Posterior vena cava (tissue), 2 donors: Measurements from ENCODE around the gene GATC. TPM values are rescaled to one million over a fixed set of nuclear protein-coding genes. Genes with fewer than 3 reads are reported as not detected.
"Not testable (repeated sequence)": the region's sequence is repeated elsewhere in the genome, so short reads cannot be mapped to it uniquely, and the experiment has no call there.

Experiments used
- DNase-seq: peaks from one replicate; pipeline ENCODE4 v3.0.0-alpha.2; 2020; ENCODE audit warnings: low spot score
- intact Hi-C, 2 donors: fragments of 100-400 bp; cut with DNase I; formaldehyde crosslinking; loops; one replicate each; pipeline versions ENCODE4 v1.14.1 to v1.14.2; 2022 to 2023
- total RNA-seq, 2 donors: library from RNA; stranded (reverse); fragmentation: NEBNext Ultra II Directional; extraction: Animal tissue kit (Norgen Biotek cat#: 25700); gene quantifications; one replicate each; pipeline ENCODE4 v1.2.1, GENCODE V29; 2021
- donor health status: DM: yes; HTN: yes; CAD: no.
- donor health status: DM: yes; HTN: yes; CAD: no.

Gene GATC
- total RNA-seq, 2 donors from 2014 or later: 11.7 to 16.2 TPM

DNA sequence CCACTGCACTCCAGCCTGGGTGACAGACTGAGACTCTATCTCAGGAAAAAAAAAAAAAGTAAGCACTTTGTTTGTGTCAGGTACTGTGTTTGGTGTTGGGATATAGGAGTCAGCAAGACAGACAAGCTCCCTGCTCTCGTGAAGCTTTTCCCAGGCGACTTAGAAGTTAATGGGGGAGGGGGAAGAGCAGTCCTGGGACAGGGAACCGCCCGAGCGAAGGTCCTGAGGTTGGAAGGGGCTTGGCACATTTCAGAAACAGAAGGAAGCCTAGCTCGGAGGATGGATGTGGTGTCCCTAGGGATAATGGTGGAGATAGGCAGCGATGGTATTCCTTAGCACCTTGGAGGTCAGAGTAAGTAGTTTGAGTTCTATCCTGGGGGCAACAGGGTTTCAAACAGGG, 16.9 kb upstream of the GATC start:
- no peak for DNase-seq
- intact Hi-C loops: loop anchor here in 1 of 2 donors (5.0 kb wide), 1 partner anchor 72 kb away; no protein-coding TSS in a partner anchor

GRCh38 chr12:120432772-120433525, 13.3 kb upstream of the GATC start:
- intact Hi-C loops: no loop called here
- DNase-seq: no peak

DNA sequence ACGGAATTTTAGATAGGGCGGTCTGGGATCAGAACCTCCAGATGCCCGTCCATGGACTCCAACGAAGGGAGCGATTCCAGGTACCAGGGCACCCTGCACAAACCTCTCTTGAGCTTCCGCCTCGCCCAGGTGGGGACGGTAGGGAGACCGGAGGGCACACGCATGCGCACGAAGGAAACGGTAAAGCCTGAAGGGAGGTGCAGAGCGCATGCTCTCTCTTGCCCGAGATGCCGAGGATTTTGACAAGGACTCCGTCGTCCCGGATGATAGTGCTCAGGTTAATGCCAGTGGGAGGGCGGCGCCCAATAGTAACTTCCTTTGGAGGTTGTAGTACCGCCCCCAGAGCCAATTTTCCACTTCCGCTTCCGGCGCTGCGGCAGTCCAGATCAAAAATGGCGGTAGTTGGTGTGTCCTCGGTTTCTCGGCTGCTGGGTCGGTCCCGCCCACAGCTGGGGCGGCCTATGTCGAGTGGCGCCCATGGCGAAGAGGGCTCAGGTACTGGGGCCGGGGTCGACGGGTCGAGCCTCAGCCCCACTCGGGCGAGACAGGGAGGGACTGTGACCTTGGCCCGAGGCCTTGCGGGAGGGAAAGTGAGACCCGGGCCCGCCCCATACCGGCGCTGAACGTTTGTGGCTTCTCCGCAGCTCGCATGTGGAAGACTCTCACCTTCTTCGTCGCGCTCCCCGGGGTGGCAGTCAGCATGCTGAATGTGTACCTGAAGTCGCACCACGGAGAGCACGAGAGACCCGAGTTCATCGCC, 8.3 kb upstream of the GATC start, which contains the start of gene COX6A1:
COX6A1 (plus strand) TSS at position 379 of the 760 bp plus-strand sequence; CDS start at position 393, 14 bp downstream.
- peak; percentile 98 for DNase-seq
- intact Hi-C loops: no loop called here

DNA sequence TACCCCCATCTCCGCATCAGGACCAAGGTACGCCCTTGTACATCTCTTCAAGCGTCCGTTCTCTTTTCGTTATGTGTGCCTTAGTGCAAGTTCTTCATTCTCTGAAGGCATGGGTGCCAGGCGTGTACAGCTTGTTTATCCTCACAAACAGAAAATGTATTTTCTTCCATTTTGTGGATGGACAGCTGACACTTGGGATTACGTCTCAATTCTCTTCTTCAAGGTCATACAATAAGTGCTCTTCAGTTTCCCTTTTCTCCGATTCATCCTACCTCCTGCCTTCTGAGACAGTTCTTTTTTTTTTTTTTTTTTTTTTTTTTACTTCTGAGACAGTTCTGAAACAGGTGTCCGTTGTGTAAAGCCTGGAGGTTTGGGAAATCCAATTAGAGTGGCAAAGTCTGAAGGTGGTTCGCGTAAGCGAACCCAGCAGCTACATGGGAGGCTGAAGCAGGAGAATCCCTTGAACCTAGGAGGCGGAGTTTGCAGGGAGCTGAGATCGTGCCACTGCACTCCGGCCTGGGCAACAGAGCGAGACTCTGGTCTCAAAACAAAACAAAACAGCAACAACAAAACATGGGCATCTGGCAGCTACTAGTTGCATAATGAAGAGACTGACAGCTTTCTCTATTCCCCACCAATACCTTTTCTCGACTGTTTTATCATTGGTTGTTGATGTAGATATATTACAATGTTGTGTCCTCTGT, 7.6 kb upstream of the GATC start:
- no peak for DNase-seq
- intact Hi-C loops: no loop called here

DNA sequence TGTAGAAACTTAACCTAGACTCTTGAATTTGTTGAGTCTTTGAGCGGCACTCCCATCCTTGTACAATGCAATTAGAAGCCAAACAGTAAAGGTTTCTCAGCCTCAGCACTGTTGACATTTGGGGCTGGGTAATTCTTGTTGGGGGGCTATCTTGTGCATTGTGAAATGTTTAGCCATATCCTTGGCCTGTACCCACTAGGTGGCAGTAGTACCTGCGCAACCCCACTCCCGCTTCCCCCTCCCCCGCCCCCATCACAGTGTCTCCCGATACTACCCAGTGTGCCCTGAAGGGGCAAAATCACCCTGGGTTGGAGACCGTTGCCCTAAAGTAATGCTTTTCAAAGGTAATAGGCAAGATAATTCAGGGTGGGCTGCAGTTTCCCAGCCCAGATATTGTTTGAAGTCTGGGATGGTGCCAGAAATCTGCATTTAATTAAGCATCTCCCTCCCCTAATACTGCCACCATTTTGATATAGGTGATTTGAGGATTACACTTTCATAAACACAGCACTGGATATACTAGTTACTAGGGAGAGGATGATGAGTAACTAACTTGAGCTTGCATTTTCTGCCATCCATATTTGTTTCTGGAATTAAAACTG, 6.5 kb upstream of the GATC start:
- DNase-seq: no peak
- intact Hi-C loops: no loop called here

DNA sequence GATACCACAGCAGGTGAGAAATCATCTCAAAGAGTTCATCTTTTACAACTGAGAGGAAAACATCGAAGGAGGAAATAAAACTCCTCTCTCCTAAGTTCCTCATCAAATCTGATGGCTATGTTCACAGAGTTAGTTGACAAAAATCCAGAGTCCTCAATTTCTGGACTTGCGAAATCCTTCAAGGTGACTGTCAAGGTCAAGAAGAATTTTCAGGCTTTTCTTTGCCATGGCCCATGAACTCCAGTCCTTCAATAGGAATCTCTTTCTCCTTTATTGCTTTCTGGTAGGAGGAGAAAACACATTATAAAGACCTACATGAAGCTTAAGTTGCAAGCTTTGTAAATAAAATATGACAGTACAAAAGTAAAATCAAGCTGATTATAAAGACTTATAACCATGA, 1.6 kb upstream of the GATC start:
- no peak for DNase-seq

GRCh38 chr12:120446844-120447178, 567 bp downstream of the GATC start:
- intact Hi-C loops: not testable (repeated sequence)

More for the DNA sequence above, 1.6 kb upstream of the GATC start:
- intact Hi-C loops: no loop called here

DNA sequence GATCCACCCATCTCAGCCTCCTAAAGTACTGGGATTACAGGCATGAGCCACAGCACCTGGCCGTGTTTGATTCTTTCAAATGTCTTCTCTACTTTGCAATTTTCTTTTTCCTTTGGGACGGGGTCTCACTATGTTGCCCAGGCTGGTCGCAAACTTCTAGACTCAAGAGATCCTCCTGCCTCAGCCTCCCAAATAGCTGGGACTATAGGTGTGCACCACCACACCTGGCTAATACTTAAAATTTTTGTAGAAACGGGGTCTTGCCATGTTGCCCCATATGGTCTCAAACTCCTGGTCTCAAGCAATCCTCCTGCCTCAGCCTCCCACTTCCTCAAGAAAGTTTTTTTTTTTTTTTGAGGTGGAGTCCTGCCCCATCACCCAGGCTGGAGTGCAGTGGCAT, 1.7 kb downstream of the GATC start:
- no peak for DNase-seq
- intact Hi-C loops: no loop called here

More at GRCh38 chr12:120446844-120447178, 567 bp downstream of the GATC start:
- DNase-seq: not testable (repeated sequence)

- DNase-seq, intact Hi-C loops: not testable (repeated sequence)
These were observed 6.3 kb downstream of the GATC start for GRCh38 chr12:120452524-120452923.

GRCh38 chr12:120453060-120453750, 7.0 kb downstream of the GATC start:
- DNase-seq: no peak
- intact Hi-C loops: no loop called here

DNA sequence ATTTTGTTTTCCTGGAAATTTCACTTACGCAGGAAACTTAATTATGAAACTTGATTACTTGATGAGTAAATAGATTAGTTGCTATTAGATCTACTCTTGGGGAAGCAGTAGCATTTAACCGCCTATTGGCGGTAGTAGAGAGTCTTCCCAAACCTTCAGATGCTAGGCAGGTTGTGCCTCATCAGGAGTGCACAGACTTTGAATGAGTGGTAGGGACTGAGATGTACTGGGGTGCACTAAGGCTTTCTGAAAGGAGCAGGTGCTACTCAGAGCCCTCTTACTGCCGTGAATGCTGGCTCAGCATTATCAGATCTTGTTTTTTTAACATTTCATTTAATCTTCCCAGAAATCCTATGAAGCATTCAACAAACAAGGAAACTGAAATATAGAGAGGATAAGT, 7.7 kb downstream of the GATC start:
- intact Hi-C loops: no loop called here
- no peak for DNase-seq

DNA sequence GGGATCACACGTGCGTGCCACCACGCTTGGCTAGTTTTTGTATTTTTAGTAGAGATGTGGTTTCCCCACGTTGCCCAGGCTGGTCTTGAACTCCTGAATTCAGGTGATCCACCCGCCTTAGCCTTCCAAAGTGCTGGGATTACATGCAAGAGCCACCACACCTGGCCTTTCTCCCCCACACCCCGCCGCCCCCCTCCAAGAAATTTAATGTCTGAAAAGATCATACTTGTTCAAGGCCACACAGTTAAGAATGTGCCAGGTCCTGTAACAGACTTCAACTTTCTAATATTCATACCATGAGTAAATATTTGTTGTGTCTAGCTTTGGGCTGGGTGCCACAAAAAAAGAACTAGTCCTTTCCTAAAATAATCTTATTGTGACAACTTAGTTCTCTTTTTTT, 9.1 kb downstream of the GATC start:
- no peak for DNase-seq
- intact Hi-C loops: no loop called here

- no peak for DNase-seq
- intact Hi-C loops: no loop called here
These were observed 10.9 kb downstream of the GATC start for GRCh38 chr12:120457133-120457532.

- intact Hi-C loops: no loop called here
- DNase-seq: no peak
These were observed 13.9 kb downstream of the GATC start for GRCh38 chr12:120460157-120460556.

DNA sequence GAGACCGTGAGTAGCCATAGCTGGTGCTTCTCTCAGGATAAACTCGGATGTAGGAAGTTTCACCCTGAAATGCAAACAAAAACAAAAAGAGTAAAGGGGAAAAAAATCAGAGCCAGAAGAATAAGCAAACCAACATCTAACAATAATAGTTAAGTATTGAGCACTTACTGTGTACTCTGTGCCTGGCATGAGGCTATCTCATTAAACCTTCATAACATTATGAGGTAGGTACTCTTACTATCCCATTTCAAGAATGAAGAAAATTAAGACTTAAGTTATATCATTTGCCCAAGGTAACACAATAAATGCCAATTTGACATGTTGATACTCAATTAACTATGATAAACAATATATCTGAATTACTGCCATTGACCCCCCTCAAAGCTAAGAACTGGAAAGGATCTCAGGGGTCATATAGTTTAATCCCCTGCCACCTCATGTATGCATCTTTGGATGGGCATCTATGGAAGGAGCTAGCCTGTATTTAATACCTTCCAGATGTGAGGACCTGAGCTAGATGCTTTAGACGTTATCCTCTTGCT, 15.9 kb downstream of the GATC start:
- intact Hi-C loops: no loop called here
- no peak for DNase-seq

GRCh38 chr12:120463712-120464111, 17.5 kb downstream of the GATC start:
- intact Hi-C loops: no loop called here
- DNase-seq: no peak

DNA sequence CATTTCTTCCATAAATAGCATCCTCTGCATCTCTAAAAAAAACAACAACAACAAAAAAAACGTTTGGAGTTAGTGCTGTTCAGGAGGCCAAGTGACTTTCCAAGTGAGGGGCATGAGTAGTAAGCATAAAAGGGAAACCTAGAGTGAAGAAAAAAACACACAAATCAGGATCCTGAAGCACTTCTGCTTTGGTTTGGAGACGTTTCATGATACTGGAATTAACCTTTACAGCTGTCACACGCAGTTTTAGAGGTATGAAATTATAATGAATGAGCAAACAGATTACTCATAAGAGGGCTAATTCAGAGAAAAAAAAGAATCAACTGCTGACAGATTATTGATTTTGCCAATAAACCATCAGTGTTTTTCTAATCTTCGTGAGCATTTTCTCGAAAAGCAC, 19.5 kb downstream of the GATC start:
- intact Hi-C loops: no loop called here
- no peak for DNase-seq

DNA sequence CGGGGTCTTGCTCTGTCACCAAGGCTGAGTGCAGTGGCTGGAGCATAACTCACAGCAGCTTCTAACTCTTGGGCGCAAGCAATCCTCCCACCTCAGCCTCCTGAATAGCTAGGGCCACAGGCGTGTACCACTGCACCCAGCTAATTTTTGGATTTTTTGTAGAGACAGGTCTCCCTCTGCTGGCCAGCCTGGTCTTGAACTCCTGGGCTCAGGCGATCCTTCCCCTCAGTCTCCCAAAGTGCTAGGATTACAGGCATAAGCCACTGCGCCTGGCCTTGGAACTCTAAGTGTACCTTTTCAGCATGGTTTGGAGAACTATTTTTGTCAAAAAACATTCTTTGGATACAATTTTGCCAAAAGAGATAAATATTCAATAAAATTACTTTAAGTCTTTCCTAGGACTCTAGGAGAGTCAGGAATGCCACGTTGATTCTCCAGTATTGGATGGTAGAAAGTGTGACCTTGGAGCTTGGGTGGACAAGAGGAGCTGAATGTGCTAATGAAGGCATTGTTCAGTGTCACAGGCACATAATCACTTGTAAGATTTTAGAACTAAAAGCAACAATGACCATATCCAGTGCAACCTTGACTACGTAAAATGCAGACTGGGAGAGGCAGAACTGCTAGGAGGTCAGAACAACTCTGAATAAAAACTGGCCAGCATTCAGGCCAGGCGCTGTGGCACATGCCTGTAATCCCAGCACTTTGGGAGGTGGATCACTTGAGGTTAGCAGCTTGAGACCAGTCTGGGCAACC, 20.5 kb downstream of the GATC start:
- no peak for DNase-seq
- intact Hi-C loops: no loop called here
